ENCODE measurements around the gene SLC39A8. TPM values are rescaled to one million over a fixed set of nuclear protein-coding genes. Genes with fewer than 3 reads are reported as not detected.

SLC39A8 gene
- polyA plus RNA-seq, 3 donors: 1.8 to 7.8 (median 6.1) TPM

DNA sequence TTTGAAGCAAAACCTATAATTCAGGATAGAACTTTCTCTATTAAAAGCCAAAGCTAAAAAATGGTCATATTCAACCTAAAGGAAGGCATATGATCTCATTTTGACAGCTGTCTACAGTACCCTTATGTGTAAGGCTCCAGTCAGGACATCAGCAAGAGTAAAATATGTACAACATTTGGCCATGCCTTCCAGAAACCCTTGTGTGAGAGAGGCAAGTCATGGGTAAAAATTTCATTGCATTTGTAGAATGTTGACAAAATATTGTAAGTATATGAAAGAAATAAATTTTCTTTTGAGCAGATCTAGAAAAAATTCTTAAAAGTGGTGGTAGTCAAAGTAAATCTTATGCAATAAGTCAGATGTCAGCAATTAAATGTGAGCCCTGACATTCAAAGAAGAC lies 132.3 kb downstream of the SLC39A8 start:
- no peaks in the 10 kb centered on the region for H4K20me1 ChIP-seq (ENCODE audit: insufficient read depth, low read length)
- Mint-ChIP-seq H3K27ac (no peak overlapping the region), H3K9me3 (peaks cover 6 to 11% (median 9%) of the 10 kb centered on the region in 7 donors), H3K36me3 (no peaks in the 10 kb centered on the region), H3K4me3 (no peak overlapping the region), H3K27me3 (ENCODE audit: low read depth in 3 of 3) (peaks cover 0 to 2% (median 0%) of the 10 kb centered on the region in 3 donors), H3K4me1 (no peaks in the 10 kb centered on the region)
- peaks cover 0 to 9% of the 10 kb centered on the region in 2 donors for H3K9me3 ChIP-seq (replicated peaks in 1 of 2; ENCODE audit: control insufficient read depth in 1 of 2, insufficient read depth in 1 of 2, low read length in 2 of 2)
- TF ChIP-seq, protein P1, sequence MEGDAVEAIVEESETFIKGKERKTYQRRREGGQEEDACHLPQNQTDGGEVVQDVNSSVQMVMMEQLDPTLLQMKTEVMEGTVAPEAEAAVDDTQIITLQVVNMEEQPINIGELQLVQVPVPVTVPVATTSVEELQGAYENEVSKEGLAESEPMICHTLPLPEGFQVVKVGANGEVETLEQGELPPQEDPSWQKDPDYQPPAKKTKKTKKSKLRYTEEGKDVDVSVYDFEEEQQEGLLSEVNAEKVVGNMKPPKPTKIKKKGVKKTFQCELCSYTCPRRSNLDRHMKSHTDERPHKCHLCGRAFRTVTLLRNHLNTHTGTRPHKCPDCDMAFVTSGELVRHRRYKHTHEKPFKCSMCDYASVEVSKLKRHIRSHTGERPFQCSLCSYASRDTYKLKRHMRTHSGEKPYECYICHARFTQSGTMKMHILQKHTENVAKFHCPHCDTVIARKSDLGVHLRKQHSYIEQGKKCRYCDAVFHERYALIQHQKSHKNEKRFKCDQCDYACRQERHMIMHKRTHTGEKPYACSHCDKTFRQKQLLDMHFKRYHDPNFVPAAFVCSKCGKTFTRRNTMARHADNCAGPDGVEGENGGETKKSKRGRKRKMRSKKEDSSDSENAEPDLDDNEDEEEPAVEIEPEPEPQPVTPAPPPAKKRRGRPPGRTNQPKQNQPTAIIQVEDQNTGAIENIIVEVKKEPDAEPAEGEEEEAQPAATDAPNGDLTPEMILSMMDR (IDR thresholded peaks at IDR 0.05): no peak
- H3K79me2 ChIP-seq (ENCODE audit: insufficient read depth, low read length): no peaks in the 10 kb centered on the region
- H3K4me1 ChIP-seq (ENCODE audit: control insufficient read depth in 1 of 2, insufficient read depth in 2 of 2, low read length in 2 of 2): no peaks in the 10 kb centered on the region
- no peak overlapping the region for H3K4me2 ChIP-seq (replicated peaks; ENCODE audit: extremely low read depth, low read length, poor library complexity, severe bottlenecking)
- H3K4me3 ChIP-seq (replicated peaks in 1 of 3; ENCODE audit: low read depth in 2 of 3, low read length in 3 of 3): no peak overlapping the region
- H3K27ac ChIP-seq (ENCODE audit: low read depth in 1 of 2, low read length in 2 of 2): no peak overlapping the region
- no peaks in the 10 kb centered on the region for H3K36me3 ChIP-seq (replicated peaks in 1 of 2; ENCODE audit: control insufficient read depth in 1 of 2, insufficient read depth in 2 of 2, low read length in 2 of 2)
- DNase-seq: no peak
- H2AFZ ChIP-seq (ENCODE audit: insufficient read depth, low read depth, low read length, poor library complexity, severe bottlenecking): no peak overlapping the region
- intact Hi-C loops (cut with micrococcal nuclease): no loop called here
- no peaks in the 10 kb centered on the region for H3K27me3 ChIP-seq (ENCODE audit: control insufficient read depth in 2 of 2, insufficient read depth in 2 of 2, low read length in 2 of 2)
- H3K9ac ChIP-seq (ENCODE audit: insufficient read depth, low read length, poor library complexity, severe bottlenecking): no peak overlapping the region

Small RNA genes lying within 50 kb of the gene (small RNA-seq; reads per million reads assigned to genes)
- not detected for gene RN7SL728P (ENCODE audit: insufficient read length, low read depth)

Other genes starting within 250 kb of the SLC39A8 start
- gene NFKB1, start 155.9 kb upstream of the SLC39A8 start, polyA plus RNA-seq: 10 to 100 TPM in 2 of 3 donors, 1 to 10 TPM in 1; 9.0 to 34.4 (median 17.8) TPM

Measured in CD14-positive monocyte (primary cell).